Neural cell (in vitro differentiated cells): Measurements from ENCODE around the gene OGDH.

ENCODE experiments used
- EZH2 ChIP-seq: fragments of 200-600, 300-800 bp; shearing (Covaris generic), sonication (generic); IDR thresholded peaks from 2 replicates; pipeline ENCODE4 v1.6.1; 2014; ENCODE audit warnings: antibody characterized with exemption, low read length, borderline replicate concordance, mild to moderate bottlenecking; ENCODE audit not compliant: insufficient read depth, poor library complexity, severe bottlenecking
- TF ChIP-seq, protein P1 (sequence below): fragments of 450-650 bp; IDR thresholded peaks from 2 replicates; pipeline ENCODE4 v1.5.1; 2014; ENCODE audit warnings: antibody characterized with exemption, mild to moderate bottlenecking, moderate library complexity; ENCODE audit not compliant: poor library complexity, severe bottlenecking

DNA sequence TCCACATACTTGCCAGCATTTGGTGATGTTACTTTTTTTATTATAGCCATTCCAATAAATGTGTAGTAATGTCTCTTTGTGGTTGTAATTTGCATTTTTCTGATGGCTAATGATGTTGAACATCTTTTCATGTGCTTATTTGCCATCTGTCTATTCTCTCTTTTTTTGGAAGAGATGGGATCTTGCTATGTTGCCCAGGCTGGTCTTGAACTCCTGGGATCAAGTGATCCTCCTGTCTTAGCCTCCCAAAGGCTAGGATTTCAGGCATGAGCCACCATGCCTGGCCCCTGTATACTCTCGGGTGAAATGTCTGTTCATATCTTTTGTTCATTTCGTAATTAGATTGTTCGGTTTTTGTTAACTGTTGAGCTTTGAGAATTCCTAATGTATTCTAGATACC is 3.4 kb downstream of the OGDH start:
- TF ChIP-seq, protein P1, sequence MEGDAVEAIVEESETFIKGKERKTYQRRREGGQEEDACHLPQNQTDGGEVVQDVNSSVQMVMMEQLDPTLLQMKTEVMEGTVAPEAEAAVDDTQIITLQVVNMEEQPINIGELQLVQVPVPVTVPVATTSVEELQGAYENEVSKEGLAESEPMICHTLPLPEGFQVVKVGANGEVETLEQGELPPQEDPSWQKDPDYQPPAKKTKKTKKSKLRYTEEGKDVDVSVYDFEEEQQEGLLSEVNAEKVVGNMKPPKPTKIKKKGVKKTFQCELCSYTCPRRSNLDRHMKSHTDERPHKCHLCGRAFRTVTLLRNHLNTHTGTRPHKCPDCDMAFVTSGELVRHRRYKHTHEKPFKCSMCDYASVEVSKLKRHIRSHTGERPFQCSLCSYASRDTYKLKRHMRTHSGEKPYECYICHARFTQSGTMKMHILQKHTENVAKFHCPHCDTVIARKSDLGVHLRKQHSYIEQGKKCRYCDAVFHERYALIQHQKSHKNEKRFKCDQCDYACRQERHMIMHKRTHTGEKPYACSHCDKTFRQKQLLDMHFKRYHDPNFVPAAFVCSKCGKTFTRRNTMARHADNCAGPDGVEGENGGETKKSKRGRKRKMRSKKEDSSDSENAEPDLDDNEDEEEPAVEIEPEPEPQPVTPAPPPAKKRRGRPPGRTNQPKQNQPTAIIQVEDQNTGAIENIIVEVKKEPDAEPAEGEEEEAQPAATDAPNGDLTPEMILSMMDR = no peak
- TF ChIP-seq EZH2 = no peak
